OCI-LY7 (cell line): ENCODE results near the gene GREM2. TPM values are rescaled to one million over a fixed set of nuclear protein-coding genes. Genes with fewer than 3 reads are reported as not detected.

Source experiments
- BruUV-seq: library from RNA; stranded (reverse); fragments of 400-500 nt; replicated peaks from 2 replicates; lab custom pipeline; 2021; lab: Mats Ljungman, UMichigan
- CTCF ChIA-PET: fragments of 300-600 bp; sonication (Branson Sonifier 250); formaldehyde crosslinking; loops from one replicate; lab custom pipeline; 2022; ENCODE audit warnings: antibody characterized with exemption; ENCODE audit not compliant: unreplicated experiment; lab: Charles Lee
- POLR2A ChIA-PET: fragments of 300-600 bp; sonication (Branson Sonifier 250); formaldehyde crosslinking; loops from one replicate; lab custom pipeline; 2022; ENCODE audit warnings: antibody characterized with exemption; lab: Charles Lee
- DNase-seq: peaks from one replicate; pipeline ENCODE4 v3.0.0-alpha.2; 2015; ENCODE audit warnings: low spot score
- H2AFZ ChIP-seq: fragments of 200-600 bp; sonication (generic), shearing (Covaris generic); 2 replicates; pipeline ENCODE4 v1.6.1; 2014; ENCODE audit warnings: mild to moderate bottlenecking, antibody characterized with exemption, low read length, moderate library complexity
- H3K27ac ChIP-seq: fragments of 200-600 bp; sonication (generic); 2 replicates; pipeline ENCODE4 v1.5.1; 2014; ENCODE audit warnings: mixed run types, low read depth, mild to moderate bottlenecking, moderate library complexity, low read length, inconsistent platforms; ENCODE audit not compliant: poor library complexity, severe bottlenecking
- H3K36me3 ChIP-seq: fragments of 200-600 bp; sonication (generic); 2 replicates; pipeline ENCODE4 v1.6.1; 2014; ENCODE audit warnings: mild to moderate bottlenecking, antibody characterized with exemption, low read length, moderate library complexity, mixed read lengths; ENCODE audit not compliant: insufficient read depth
- H3K4me1 ChIP-seq: fragments of 200-600 bp; sonication (generic); 2 replicates; pipeline ENCODE4 v1.5.1; 2014; ENCODE audit warnings: mild to moderate bottlenecking, low read length; ENCODE audit not compliant: insufficient read depth, poor library complexity, severe bottlenecking
- H3K4me2 ChIP-seq: fragments of 200-600 bp; sonication (generic); 2 replicates; pipeline ENCODE4 v1.6.1; 2014; ENCODE audit warnings: mild to moderate bottlenecking, low read length
- H3K4me3 ChIP-seq: fragments of 200-600 bp; sonication (generic); 2 replicates; pipeline ENCODE4 v1.5.1; 2014; ENCODE audit warnings: mild to moderate bottlenecking, low read depth, low read length; ENCODE audit not compliant: poor library complexity, severe bottlenecking
- H3K79me2 ChIP-seq: fragments of 200-600 bp; sonication (generic); 2 replicates; pipeline ENCODE4 v1.6.1; 2016; ENCODE audit warnings: low read depth, mild to moderate bottlenecking, low read length, moderate library complexity, mixed read lengths; ENCODE audit not compliant: insufficient read depth
- H3K9me2 ChIP-seq: fragments of 200-600 bp; sonication (generic); 2 replicates; pipeline ENCODE4 v1.6.1; 2016; ENCODE audit warnings: mild to moderate bottlenecking, low read length, mixed read lengths; ENCODE audit not compliant: insufficient read depth
- H3K9me3 ChIP-seq: fragments of 200-600 bp; sonication (generic); 2 replicates; pipeline ENCODE4 v1.6.1; 2014; ENCODE audit warnings: mild to moderate bottlenecking, mixed run types, low read length, mixed read lengths
- H4K20me1 ChIP-seq: fragments of 200-600 bp; sonication (generic); 2 replicates; pipeline ENCODE4 v1.6.1; 2014; ENCODE audit warnings: mild to moderate bottlenecking, antibody characterized with exemption, low read length, moderate library complexity, mixed read lengths; ENCODE audit not compliant: insufficient read depth
- CTCF ChIP-seq: fragments of 200-600 bp; sonication (generic); conservative IDR thresholded peaks from 2 replicates; pipeline ENCODE4 v1.5.1; 2014; ENCODE audit warnings: mild to moderate bottlenecking, antibody characterized with exemption, low read length, moderate library complexity, mixed read lengths
- EZH2phosphoT487 ChIP-seq: fragments of 200-600 bp; sonication (generic); IDR thresholded peaks from 2 replicates; pipeline ENCODE4 v1.6.1; 2018; ENCODE audit warnings: low read depth, borderline replicate concordance, mild to moderate bottlenecking, mixed run types, antibody characterized with exemption, low read length, moderate library complexity, mixed read lengths
- intact Hi-C: fragments of 100-400 bp; cut with micrococcal nuclease; formaldehyde crosslinking; loops from one replicate; pipeline ENCODE4 v1.10.0; 2022; ENCODE audit not compliant: unreplicated experiment
- total RNA-seq, 2 experiments: library from RNA; depleted of rRNA in 1 of 2; stranded (reverse); fragments of >200 nt in 1 of 2; shearing (Covaris generic) in 1 of 2; gene quantifications; 2 replicates each; pipeline ENCODE4 v1.2.3, GENCODE V29; 2014 to 2022

GREM2 gene
- total RNA-seq, 2 experiments from 2014 or later: not detected

DNA sequence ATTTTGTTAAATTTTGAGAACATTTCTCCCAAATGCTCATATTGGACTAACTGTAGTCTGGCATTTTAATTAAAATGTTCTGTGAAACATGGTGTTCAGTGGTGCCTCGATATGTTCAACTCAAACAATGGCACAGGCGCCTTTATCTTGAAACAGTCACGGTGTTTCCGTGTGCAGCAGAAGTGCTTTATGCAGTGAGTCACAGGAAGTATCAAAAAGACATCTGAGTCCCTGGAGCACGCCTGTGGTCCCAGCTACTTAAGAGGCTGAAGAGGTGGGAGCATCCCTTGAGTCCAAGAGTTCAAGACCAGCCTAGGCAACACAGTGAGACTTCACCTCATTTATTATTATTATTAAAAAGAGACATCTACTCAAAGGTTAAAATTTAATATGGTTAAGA lies 52.2 kb downstream of the GREM2 start:
- H3K36me3 ChIP-seq: no peaks in the 10 kb centered on the region
- intact Hi-C loops: no loop called here
- TF ChIP-seq EZH2phosphoT487: no peak
- no peak for TF ChIP-seq CTCF
- no peaks in the 10 kb centered on the region for H3K79me2 ChIP-seq
- no peaks in the 10 kb centered on the region for H3K9me3 ChIP-seq
- no peak overlapping the region for H3K4me3 ChIP-seq
- H3K27ac ChIP-seq: no peak overlapping the region
- no peaks in the 10 kb centered on the region for H4K20me1 ChIP-seq
- ChIA-PET CTCF (no interaction called here), POLR2A (no interaction called here)
- H2AFZ ChIP-seq: no peak overlapping the region
- no peak overlapping the region for H3K4me2 ChIP-seq
- H3K9me2 ChIP-seq: no peaks in the 10 kb centered on the region
- H3K4me1 ChIP-seq: no peaks in the 10 kb centered on the region
- no TSS peak for BruUV-seq
- DNase-seq: no peak

GRCh38 chr1:240555524-240555923 lies 56.4 kb downstream of the GREM2 start:
- ChIA-PET CTCF (no interaction called here), POLR2A (no interaction called here)
- no peaks in the 10 kb centered on the region for H3K9me2 ChIP-seq
- no peak overlapping the region for H3K27ac ChIP-seq
- intact Hi-C loops: no loop called here
- DNase-seq: no peak
- no peak for TF ChIP-seq EZH2phosphoT487
- no peak for TF ChIP-seq CTCF
- no peaks in the 10 kb centered on the region for H3K4me1 ChIP-seq
- H3K4me2 ChIP-seq: no peak overlapping the region
- H3K36me3 ChIP-seq: no peaks in the 10 kb centered on the region
- no TSS peak for BruUV-seq
- H3K9me3 ChIP-seq: no peaks in the 10 kb centered on the region
- H3K4me3 ChIP-seq: no peak overlapping the region
- no peak overlapping the region for H2AFZ ChIP-seq
- H4K20me1 ChIP-seq: no peaks in the 10 kb centered on the region
- no peaks in the 10 kb centered on the region for H3K79me2 ChIP-seq

GRCh38 chr1:240553351-240553750 lies 58.6 kb downstream of the GREM2 start:
- BruUV-seq: no TSS peak
- Histone ChIP-seq H4K20me1 (no peaks in the 10 kb centered on the region), H3K27ac (no peak overlapping the region), H3K36me3 (no peaks in the 10 kb centered on the region), H3K9me3 (no peaks in the 10 kb centered on the region), H3K79me2 (no peaks in the 10 kb centered on the region), H3K9me2 (no peaks in the 10 kb centered on the region), H3K4me1 (no peaks in the 10 kb centered on the region), H3K4me3 (no peak overlapping the region), H2AFZ (no peak overlapping the region), H3K4me2 (no peak overlapping the region)
- intact Hi-C loops: no loop called here
- DNase-seq: no peak
- no peak for TF ChIP-seq CTCF
- no peak for TF ChIP-seq EZH2phosphoT487
- CTCF ChIA-PET: no interaction called here
- POLR2A ChIA-PET: no interaction called here
